SU-DHL-6 (cell line): ENCODE results near the gene EGFL6.
"Not testable (repeated sequence)": the region's sequence is repeated elsewhere in the genome, so short reads cannot be mapped to it uniquely, and the experiment has no call there.

ENCODE experiments used
- CTCF ChIP-seq: fragments of 200-600 bp; sonication (generic); IDR thresholded peaks from one replicate; pipeline ENCODE4 v1.5.1; 2017; ENCODE audit warnings: antibody characterized with exemption, mild to moderate bottlenecking, low read length, moderate library complexity; ENCODE audit not compliant: insufficient read depth, poor library complexity, severe bottlenecking
- EZH2phosphoT487 ChIP-seq: fragments of 200-600 bp; sonication (generic), shearing (Covaris generic); conservative IDR thresholded peaks from 2 replicates; pipeline ENCODE4 v1.6.1; 2018; ENCODE audit warnings: mild to moderate bottlenecking, antibody characterized with exemption, low read length, moderate library complexity, mixed read lengths

- not testable (repeated sequence) for TF ChIP-seq CTCF, EZH2phosphoT487
Measured at GRCh38 chrX:13637224-13637623, 67.8 kb downstream of the EGFL6 start.
